Immature natural killer cell (primary cell): Measurements from ENCODE around the gene TRAF1. TPM values are rescaled to one million over a fixed set of nuclear protein-coding genes. Genes with fewer than 3 reads are reported as not detected.

ENCODE experiments used
- DNase-seq, 3 donors: peaks; one replicate each; pipeline ENCODE4 v3.0.0; 2022; ENCODE audit warnings: mixed read lengths in 1 of 3
- H3K27ac Mint-ChIP-seq, 6 donors: one replicate each; pipeline ENCODE4 v1.8.0; 2020; ENCODE audit warnings: mixed read lengths in 6 of 6, mild to moderate bottlenecking in 5 of 6, inconsistent platforms in 4 of 6, moderate library complexity in 3 of 6
- H3K27me3 Mint-ChIP-seq, 3 donors: one replicate each; pipeline ENCODE4 v1.8.0; 2020 to 2021; ENCODE audit warnings: low read depth in 3 of 3, mild to moderate bottlenecking in 3 of 3, mixed read lengths in 3 of 3, moderate library complexity in 3 of 3, inconsistent platforms in 1 of 3
- H3K36me3 Mint-ChIP-seq, 3 donors: one replicate each; pipeline ENCODE4 v1.8.0; 2020; ENCODE audit warnings: mixed read lengths in 3 of 3, inconsistent platforms in 2 of 3, mild to moderate bottlenecking in 2 of 3
- H3K4me1 Mint-ChIP-seq, 2 donors: one replicate each; pipeline ENCODE4 v1.8.0; 2020; ENCODE audit warnings: inconsistent platforms in 2 of 2, mild to moderate bottlenecking in 2 of 2, mixed read lengths in 2 of 2, moderate library complexity in 1 of 2
- H3K4me3 Mint-ChIP-seq, 5 donors: one replicate each; pipeline ENCODE4 v1.8.0; 2020; ENCODE audit warnings: mild to moderate bottlenecking in 5 of 5, mixed read lengths in 5 of 5, inconsistent platforms in 3 of 5, moderate library complexity in 3 of 5
- H3K9me3 Mint-ChIP-seq, 6 donors: one replicate each; pipeline ENCODE4 v1.8.0; 2020; ENCODE audit warnings: mild to moderate bottlenecking in 6 of 6, mixed read lengths in 6 of 6, inconsistent platforms in 4 of 6, moderate library complexity in 3 of 6
- polyA plus RNA-seq, 3 donors: library from polyadenylated mRNA; unstranded; fragments of 300-500 nt; fragmentation: Illumina TruSeq; gene quantifications; one replicate each; pipeline ENCODE4 v1.2.3, GENCODE V29; 2021

Gene TRAF1
- polyA plus RNA-seq, 3 donors from 2014 or later, result 0.67 to 3.4 (median 1.5) TPM

DNA sequence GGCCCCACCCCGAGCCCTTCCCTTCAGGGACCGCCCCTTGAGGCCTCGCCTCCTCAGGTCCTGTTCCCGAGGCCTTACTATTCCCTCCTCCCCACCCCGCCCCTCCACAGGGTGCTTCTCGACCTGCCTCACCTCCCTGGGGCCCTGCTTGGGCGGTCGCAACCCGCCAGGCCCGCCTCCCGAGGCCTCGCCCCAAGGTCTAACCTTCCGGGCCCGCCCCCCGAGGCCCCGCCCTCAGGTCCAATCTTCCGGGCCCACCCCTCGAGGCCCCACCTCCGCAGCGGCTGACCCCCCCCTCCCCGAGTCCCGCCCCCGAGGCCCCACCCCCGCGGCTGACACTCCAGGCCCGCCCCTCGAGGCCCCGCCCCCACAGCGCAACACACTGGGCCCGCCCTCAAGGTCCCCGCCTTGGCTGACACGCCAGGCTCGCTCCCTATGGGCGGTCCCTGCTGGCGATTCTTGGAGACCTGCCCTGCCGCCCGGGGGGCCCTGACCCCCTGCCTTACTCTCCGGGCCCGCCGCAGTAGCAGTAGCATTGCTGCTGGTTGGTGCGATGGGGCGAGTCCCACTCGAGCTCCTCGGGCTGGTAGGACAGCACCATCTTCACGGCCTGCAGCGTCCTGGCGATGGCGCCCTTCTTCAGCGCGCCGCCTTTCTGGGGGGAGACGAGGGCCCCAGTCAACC lies 57.8 kb downstream of the TRAF1 start:
- H3K9me3 Mint-ChIP-seq, result no peaks in the 10 kb centered on the region
- H3K36me3 Mint-ChIP-seq, result peaks cover 8 to 18% (median 12%) of the 10 kb centered on the region in 3 donors
- peaks cover 2 to 3% (median 2%) of the 10 kb centered on the region in 3 donors for H3K27me3 Mint-ChIP-seq
- peaks cover 14 to 18% of the 10 kb centered on the region in 2 donors for H3K4me1 Mint-ChIP-seq
- peak overlapping the region; percentile 92 to 98 (median 96) for H3K4me3 Mint-ChIP-seq
- H3K27ac Mint-ChIP-seq, result peak overlapping the region; percentile 90 to 99 (median 97)
- DNase-seq, result peak; percentile 93 to 96 (median 94)

- peaks cover 14 to 18% of the 10 kb centered on the region in 2 donors for H3K4me1 Mint-ChIP-seq
- DNase-seq, result no peak
- peaks cover 10 to 18% (median 13%) of the 10 kb centered on the region in 3 donors for H3K36me3 Mint-ChIP-seq
- H3K9me3 Mint-ChIP-seq, result no peaks in the 10 kb centered on the region
- H3K27ac Mint-ChIP-seq, result peak overlapping the region; percentile 59 to 93 (median 76)
- peak overlapping the region; percentile 51 to 94 (median 64) for H3K4me3 Mint-ChIP-seq
- H3K27me3 Mint-ChIP-seq, result peaks cover 2 to 3% (median 2%) of the 10 kb centered on the region in 3 donors
Measured at GRCh38 chr9:120868339-120868675, 58.3 kb downstream of the TRAF1 start.

DNA sequence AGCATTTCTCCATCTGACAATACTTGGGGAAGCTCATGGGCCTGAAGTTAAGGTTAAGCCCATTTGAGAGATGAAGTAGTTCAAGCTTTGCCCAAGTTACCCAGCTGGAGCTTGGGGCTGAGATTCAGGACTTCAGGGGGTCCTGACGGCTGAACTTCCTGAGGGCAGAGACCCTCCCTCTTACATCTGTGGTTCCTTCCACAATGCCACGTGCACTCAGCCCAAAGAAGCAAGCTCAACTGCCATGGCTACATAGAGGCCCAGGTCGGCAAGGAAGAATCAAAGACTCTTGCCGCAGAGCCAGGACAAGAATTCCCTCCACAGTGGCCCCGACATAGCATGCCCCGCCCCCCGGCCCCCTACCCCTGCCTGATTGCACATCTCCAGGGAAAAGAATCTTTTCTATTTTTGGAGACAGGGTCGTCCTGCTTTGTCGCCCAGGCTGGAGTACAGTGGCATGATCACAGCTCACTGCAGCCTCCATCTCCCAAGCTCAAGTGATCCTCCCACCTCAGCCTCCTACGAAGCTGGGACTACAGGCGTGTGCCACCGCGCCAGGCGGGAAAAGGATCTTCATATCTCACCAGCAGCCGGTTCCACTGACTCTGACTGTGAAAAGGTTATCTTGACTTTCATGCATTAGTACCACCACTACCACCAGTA lies 58.8 kb downstream of the TRAF1 start:
- no peaks in the 10 kb centered on the region for H3K9me3 Mint-ChIP-seq
- H3K4me3 Mint-ChIP-seq, result peak overlapping the region; percentile 51 to 94 (median 64)
- H3K36me3 Mint-ChIP-seq, result peaks cover 13 to 18% (median 15%) of the 10 kb centered on the region in 3 donors
- DNase-seq, result no peak
- peaks cover 2 to 3% (median 2%) of the 10 kb centered on the region in 3 donors for H3K27me3 Mint-ChIP-seq
- peaks cover 14 to 18% of the 10 kb centered on the region in 2 donors for H3K4me1 Mint-ChIP-seq
- H3K27ac Mint-ChIP-seq, result peak overlapping the region; percentile 59 to 93 (median 74)

GRCh38 chr9:120866651-120867050 lies 59.9 kb downstream of the TRAF1 start:
- Mint-ChIP-seq H3K4me3 (no peak overlapping the region), H3K27ac (peak overlapping the region in 1 of 6 donors; percentile 41), H3K4me1 (peaks cover 14 to 16% of the 10 kb centered on the region in 2 donors), H3K27me3 (peaks cover 2 to 3% (median 2%) of the 10 kb centered on the region in 3 donors), H3K9me3 (no peaks in the 10 kb centered on the region), H3K36me3 (peaks cover 8 to 12% (median 11%) of the 10 kb centered on the region in 3 donors)
- DNase-seq, result no peak

GRCh38 chr9:120865809-120866208 lies 60.8 kb downstream of the TRAF1 start:
- Mint-ChIP-seq H3K4me3 (no peak overlapping the region), H3K27ac (peak overlapping the region in 1 of 6 donors; percentile 40), H3K9me3 (no peaks in the 10 kb centered on the region), H3K27me3 (peaks cover 2 to 3% (median 2%) of the 10 kb centered on the region in 3 donors), H3K4me1 (peaks cover 14 to 16% of the 10 kb centered on the region in 2 donors), H3K36me3 (peaks cover 8 to 15% (median 11%) of the 10 kb centered on the region in 3 donors)
- DNase-seq, result no peak

- no peak overlapping the region for H3K27ac Mint-ChIP-seq
- peaks cover 14 to 16% of the 10 kb centered on the region in 2 donors for H3K4me1 Mint-ChIP-seq
- no peak for DNase-seq
- H3K9me3 Mint-ChIP-seq, result no peaks in the 10 kb centered on the region
- H3K27me3 Mint-ChIP-seq, result peaks cover 2 to 3% (median 2%) of the 10 kb centered on the region in 3 donors
- H3K36me3 Mint-ChIP-seq, result peaks cover 8 to 19% (median 15%) of the 10 kb centered on the region in 3 donors
- no peak overlapping the region for H3K4me3 Mint-ChIP-seq
Measured at GRCh38 chr9:120865176-120865575, 61.4 kb downstream of the TRAF1 start.

DNA sequence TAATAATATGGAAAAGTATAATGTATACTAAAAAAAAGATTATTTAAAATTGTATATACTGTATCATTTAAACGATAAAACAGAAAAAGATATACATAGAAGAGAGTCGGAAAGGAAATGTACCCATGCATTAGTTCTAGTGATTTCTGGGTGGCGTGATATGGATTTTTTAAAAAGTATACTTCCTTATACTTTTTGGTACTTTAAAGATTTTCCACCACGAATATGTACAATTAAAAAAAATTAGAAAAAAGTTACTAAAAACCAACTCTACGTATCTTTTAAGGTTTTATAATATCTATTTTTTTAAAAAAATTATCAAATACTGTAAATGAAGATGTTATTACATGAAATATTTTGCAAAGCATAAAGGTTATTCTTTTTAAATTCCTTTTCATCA lies 61.9 kb downstream of the TRAF1 start:
- no peaks in the 10 kb centered on the region for H3K9me3 Mint-ChIP-seq
- H3K27ac Mint-ChIP-seq, result no peak overlapping the region
- peaks cover 2 to 3% (median 2%) of the 10 kb centered on the region in 3 donors for H3K27me3 Mint-ChIP-seq
- peaks cover 11 to 19% (median 15%) of the 10 kb centered on the region in 3 donors for H3K36me3 Mint-ChIP-seq
- no peak overlapping the region for H3K4me3 Mint-ChIP-seq
- H3K4me1 Mint-ChIP-seq, result peaks cover 14 to 16% of the 10 kb centered on the region in 2 donors
- no peak for DNase-seq

- DNase-seq, result no peak
- Mint-ChIP-seq H3K9me3 (no peaks in the 10 kb centered on the region), H3K27me3 (no peaks in the 10 kb centered on the region), H3K4me1 (peaks cover 7 to 10% of the 10 kb centered on the region in 2 donors), H3K27ac (no peak overlapping the region), H3K4me3 (no peak overlapping the region), H3K36me3 (peaks cover 14 to 20% (median 17%) of the 10 kb centered on the region in 3 donors)
Measured at GRCh38 chr9:120863833-120864232, 62.8 kb downstream of the TRAF1 start.

- Mint-ChIP-seq H3K9me3 (no peaks in the 10 kb centered on the region), H3K4me1 (peaks cover 0 to 6% of the 10 kb centered on the region in 2 donors), H3K27ac (no peak overlapping the region), H3K36me3 (peaks cover 18 to 24% (median 18%) of the 10 kb centered on the region in 3 donors), H3K27me3 (peaks cover 0 to 2% (median 0%) of the 10 kb centered on the region in 3 donors), H3K4me3 (no peak overlapping the region)
- DNase-seq, result no peak
Measured at GRCh38 chr9:120862452-120862851, 64.1 kb downstream of the TRAF1 start.

DNA sequence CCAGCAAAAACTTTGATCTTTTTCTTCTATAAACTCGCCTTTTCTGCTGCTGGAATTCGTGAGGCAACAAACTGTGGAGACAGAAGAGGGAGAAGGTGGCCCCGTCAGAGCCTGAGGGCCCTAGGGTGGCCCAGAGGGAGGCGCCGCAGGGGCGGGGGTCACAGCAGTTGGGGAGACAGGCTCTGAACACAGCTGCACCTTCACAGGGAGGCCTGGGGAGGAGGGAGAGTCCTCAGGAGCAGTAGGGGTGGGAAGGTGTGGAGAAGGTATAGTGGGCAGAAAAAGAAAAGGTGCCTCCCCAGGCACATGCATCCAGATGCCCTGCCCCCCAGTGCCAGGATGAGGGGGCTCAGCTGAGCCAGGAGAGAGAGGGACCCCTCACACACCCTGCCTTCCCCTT lies 64.7 kb downstream of the TRAF1 start:
- Mint-ChIP-seq H3K9me3 (no peaks in the 10 kb centered on the region), H3K27me3 (peaks cover 0 to 2% (median 0%) of the 10 kb centered on the region in 3 donors), H3K27ac (no peak overlapping the region), H3K36me3 (peaks cover 18 to 24% (median 18%) of the 10 kb centered on the region in 3 donors), H3K4me3 (no peak overlapping the region), H3K4me1 (peaks cover 0 to 3% of the 10 kb centered on the region in 2 donors)
- DNase-seq, result no peak

GRCh38 chr9:120860083-120860482 lies 66.5 kb downstream of the TRAF1 start:
- Mint-ChIP-seq H3K27ac (peak overlapping the region in 1 of 6 donors; percentile 67), H3K27me3 (peaks cover 0 to 2% (median 0%) of the 10 kb centered on the region in 3 donors), H3K4me1 (peaks cover 0 to 2% of the 10 kb centered on the region in 2 donors), H3K36me3 (peaks cover 15 to 21% (median 18%) of the 10 kb centered on the region in 3 donors), H3K9me3 (no peaks in the 10 kb centered on the region), H3K4me3 (no peak overlapping the region)
- no peak for DNase-seq

- Mint-ChIP-seq H3K9me3 (no peaks in the 10 kb centered on the region), H3K27me3 (peaks cover 0 to 2% (median 0%) of the 10 kb centered on the region in 3 donors), H3K4me3 (no peak overlapping the region), H3K4me1 (peaks cover 0 to 2% of the 10 kb centered on the region in 2 donors), H3K36me3 (peaks cover 15 to 22% (median 18%) of the 10 kb centered on the region in 3 donors), H3K27ac (no peak overlapping the region)
- no peak for DNase-seq
Measured at GRCh38 chr9:120859361-120859760, 67.2 kb downstream of the TRAF1 start.

- Mint-ChIP-seq H3K4me3 (no peak overlapping the region), H3K4me1 (peaks cover 0 to 2% of the 10 kb centered on the region in 2 donors), H3K9me3 (no peaks in the 10 kb centered on the region), H3K36me3 (peaks cover 7 to 19% (median 10%) of the 10 kb centered on the region in 3 donors), H3K27me3 (peaks cover 0 to 2% (median 0%) of the 10 kb centered on the region in 3 donors), H3K27ac (peak overlapping the region in 2 of 6 donors; percentile 18 to 22)
- DNase-seq, result no peak
Measured at GRCh38 chr9:120857902-120858301, 68.7 kb downstream of the TRAF1 start.

GRCh38 chr9:120857481-120857880 lies 69.1 kb downstream of the TRAF1 start:
- no peak overlapping the region for H3K4me3 Mint-ChIP-seq
- no peaks in the 10 kb centered on the region for H3K9me3 Mint-ChIP-seq
- peaks cover 0 to 2% (median 0%) of the 10 kb centered on the region in 3 donors for H3K27me3 Mint-ChIP-seq
- peaks cover 0 to 2% of the 10 kb centered on the region in 2 donors for H3K4me1 Mint-ChIP-seq
- peaks cover 7 to 21% (median 10%) of the 10 kb centered on the region in 3 donors for H3K36me3 Mint-ChIP-seq
- no peak for DNase-seq
- H3K27ac Mint-ChIP-seq, result peak overlapping the region in 1 of 6 donors; percentile 45
